ENCODE measurements around the gene BCAP31.

Gene BCAP31

DNA sequence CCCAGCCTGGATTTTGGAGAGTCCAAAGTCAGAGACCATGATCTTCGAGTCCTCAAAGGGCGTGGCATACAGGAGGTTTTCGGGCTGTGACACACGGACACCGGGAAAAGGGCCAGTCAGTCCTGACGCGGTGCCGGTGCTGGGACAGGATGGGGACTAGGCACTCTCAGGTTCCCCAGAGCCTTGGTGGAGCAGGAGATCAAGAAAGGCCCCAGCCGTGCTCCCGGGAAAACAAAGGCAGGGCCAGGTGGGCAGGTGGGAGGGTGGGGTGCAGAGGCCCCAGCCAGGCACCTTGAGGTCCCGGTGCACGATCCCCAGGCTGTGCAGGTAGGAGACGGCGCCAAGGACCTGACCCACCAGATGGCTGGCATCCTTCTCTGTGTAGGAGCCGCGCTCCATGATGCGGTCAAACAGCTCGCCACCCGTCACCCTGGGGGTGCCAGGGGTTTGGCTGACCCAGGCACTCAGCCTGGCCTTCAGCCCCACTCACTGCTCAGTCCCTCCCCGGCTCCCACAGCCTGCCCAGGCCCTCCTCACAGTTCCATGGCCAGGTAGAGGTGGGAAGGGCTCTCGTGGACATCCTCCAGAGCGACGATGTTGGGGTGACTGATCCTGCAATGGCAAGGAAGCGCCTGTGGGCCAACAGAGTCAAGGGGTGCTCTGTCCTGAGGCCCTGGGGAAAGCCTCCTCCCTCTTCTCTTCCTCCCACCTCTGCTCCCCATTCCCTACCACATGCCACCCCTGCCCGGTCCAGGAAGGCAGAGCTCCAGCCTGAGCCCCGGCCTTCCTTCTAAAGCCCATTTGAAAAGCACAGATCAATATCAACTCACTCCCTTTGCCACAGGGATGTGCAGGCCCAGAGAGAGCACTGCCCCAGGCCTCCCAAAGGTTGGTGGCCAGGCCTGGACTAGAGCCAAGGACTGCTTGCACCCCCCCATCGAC, 52.3 kb downstream of the BCAP31 start:
- no peaks in the 10 kb centered on the region for H3K27me3 ChIP-seq (ENCODE audit: control insufficient read depth, insufficient read depth, low read length, poor library complexity, severe bottlenecking)
- 92 to 94% methylated on average over 27 of the region's 27 CpGs for WGBS, 2 experiments

DNA sequence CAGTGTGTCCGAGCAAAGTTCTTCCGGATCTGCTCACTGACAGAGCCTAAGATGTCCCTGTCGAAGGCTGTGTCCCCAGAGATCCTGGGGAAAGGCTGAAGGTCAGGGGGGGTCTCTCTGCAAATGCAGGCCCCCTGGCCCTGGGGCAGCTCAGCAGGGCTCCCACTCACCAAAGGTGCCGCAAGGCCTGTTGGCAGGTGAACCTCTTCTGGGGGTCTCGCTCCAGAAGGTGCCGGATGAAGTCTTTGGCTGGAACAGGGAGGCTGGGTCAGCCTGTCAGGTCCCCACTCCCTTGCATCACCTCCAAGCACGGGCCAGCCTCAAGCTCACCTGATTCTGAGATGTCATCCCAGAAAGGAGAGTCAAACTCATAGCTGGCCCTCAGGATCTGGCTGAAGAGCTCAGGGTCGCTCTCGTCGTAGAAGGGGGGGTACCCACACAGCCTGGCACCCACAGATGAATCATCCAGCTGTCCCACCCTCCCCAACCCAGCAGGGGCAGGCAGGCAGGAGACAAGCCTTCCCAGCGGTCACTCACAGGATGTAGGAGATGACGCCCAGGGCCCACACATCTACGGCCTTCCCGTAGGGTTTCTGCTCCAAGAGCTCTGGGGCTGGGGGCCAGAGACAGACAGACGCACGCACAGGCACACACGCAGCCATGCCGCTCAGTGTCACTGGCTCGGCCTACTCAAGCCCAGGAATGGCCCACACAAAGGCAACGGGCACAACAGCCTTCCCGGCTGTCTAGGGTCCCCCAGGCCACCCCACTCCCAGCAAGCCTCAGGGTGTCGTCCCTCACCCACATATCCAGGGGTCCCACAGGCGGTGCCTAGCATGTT, 53.2 kb downstream of the BCAP31 start:
- no peaks in the 10 kb centered on the region for H3K36me3 ChIP-seq (ENCODE audit: control insufficient read depth, insufficient read depth, low read length)
- H3K27me3 ChIP-seq (ENCODE audit: control insufficient read depth, insufficient read depth, low read length, poor library complexity, severe bottlenecking) = no peaks in the 10 kb centered on the region
- no peak overlapping the region for H3K27ac ChIP-seq (ENCODE audit: insufficient read depth, low read depth, low read length, poor library complexity, severe bottlenecking)
- no peak overlapping the region for H3K4me3 ChIP-seq (ENCODE audit: insufficient read depth, low read depth, low read length)
- WGBS, 2 experiments = 93 to 96% methylated on average over 23 of the region's 23 CpGs
- peaks cover 5% of the 10 kb centered on the region for H3K4me1 ChIP-seq (ENCODE audit: control insufficient read depth, insufficient read depth, low read length)
- H3K9me3 ChIP-seq (ENCODE audit: control insufficient read depth, low read length) = no peaks in the 10 kb centered on the region

More for the DNA sequence above, 52.3 kb downstream of the BCAP31 start:
- no peaks in the 10 kb centered on the region for H3K9me3 ChIP-seq (ENCODE audit: control insufficient read depth, low read length)
- H3K4me3 ChIP-seq (ENCODE audit: insufficient read depth, low read depth, low read length) = no peak overlapping the region
- H3K4me1 ChIP-seq (ENCODE audit: control insufficient read depth, insufficient read depth, low read length) = peaks cover 5% of the 10 kb centered on the region
- H3K36me3 ChIP-seq (ENCODE audit: control insufficient read depth, insufficient read depth, low read length) = no peaks in the 10 kb centered on the region
- H3K27ac ChIP-seq (ENCODE audit: insufficient read depth, low read depth, low read length, poor library complexity, severe bottlenecking) = no peak overlapping the region

DNA sequence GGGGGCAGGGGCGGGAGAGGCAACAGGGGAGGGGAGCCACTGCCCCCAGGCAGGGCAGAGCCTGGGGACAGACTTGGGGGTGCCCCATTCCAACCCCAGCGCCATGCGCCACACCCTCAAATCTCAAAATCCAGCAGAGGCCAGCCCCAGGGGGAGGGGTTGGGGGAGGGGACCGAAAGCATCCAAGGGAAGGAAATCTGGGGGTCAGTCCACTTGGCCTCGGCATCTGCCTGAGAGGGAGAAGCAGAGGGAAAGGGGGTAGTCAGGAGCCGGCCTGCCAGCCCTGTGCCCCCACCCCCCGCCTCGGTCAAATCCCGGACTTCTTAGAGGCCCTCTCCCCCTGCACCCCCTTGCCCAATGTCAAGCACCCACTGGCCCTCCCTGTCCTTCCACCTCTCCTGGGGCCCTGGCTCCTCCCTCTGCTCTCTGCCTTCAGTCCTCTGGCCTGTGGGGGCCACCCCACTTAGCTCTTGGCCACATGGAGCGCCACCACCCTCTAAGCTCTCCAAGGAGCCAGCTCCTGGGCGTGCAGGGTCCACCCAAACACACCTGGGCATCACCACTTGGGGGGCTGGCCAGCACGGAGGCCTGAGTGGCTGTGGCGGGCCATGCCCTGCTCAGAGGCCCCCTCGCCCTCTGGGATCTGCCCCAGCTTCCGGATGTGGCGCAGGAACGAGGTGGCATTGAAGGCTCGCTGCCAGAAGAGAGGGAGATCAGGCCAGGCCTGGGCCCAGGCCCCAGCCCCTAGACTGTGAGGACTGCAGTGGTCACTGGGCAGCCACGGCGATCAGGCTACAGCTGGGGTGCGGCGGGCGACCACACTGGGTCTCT, 54.1 kb downstream of the BCAP31 start:
- H3K27ac ChIP-seq (ENCODE audit: insufficient read depth, low read depth, low read length, poor library complexity, severe bottlenecking) = no peak overlapping the region
- peaks cover 4% of the 10 kb centered on the region for H3K4me1 ChIP-seq (ENCODE audit: control insufficient read depth, insufficient read depth, low read length)
- no peaks in the 10 kb centered on the region for H3K36me3 ChIP-seq (ENCODE audit: control insufficient read depth, insufficient read depth, low read length)
- no peak overlapping the region for H3K4me3 ChIP-seq (ENCODE audit: insufficient read depth, low read depth, low read length)
- H3K27me3 ChIP-seq (ENCODE audit: control insufficient read depth, insufficient read depth, low read length, poor library complexity, severe bottlenecking) = no peaks in the 10 kb centered on the region
- 87% methylated on average over 21 to 23 of the region's 23 CpGs for WGBS, 2 experiments
- H3K9me3 ChIP-seq (ENCODE audit: control insufficient read depth, low read length) = no peaks in the 10 kb centered on the region

DNA sequence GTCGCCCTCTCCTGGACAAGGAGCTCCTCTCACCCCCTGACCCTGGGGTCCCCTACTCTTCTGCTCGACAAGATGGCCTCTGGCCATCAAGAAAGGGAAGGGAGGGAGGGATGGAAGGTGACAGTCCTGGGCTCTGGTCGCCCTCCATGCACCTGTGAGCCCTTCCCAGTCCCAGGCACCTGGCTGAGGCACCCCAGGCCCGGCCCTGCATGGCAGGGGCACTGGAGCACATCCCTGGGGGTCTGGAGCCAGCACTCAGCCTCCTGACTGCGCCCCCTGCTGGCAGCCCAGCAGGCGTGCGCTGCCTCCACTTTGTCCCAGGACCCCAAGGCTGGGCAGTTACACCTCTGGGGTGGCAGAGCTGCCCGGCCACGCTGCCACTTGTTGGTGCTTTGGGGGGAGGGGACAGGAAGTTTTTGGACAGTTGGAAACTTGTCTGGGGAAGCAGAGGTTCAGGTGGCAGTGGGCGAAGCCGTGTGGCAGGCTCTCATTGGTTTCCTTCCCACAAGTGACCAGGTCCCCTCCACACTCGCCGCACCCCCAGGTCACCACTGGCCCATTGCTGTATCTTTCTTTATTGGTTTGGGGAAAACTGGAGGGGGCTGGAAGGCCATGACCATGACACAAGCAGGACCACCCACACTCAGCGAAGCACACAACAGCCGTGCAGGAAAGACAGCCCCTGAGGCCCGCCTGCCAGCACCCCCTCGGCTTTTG, 54.9 kb downstream of the BCAP31 start:
- no peak overlapping the region for H3K27ac ChIP-seq (ENCODE audit: insufficient read depth, low read depth, low read length, poor library complexity, severe bottlenecking)
- no peaks in the 10 kb centered on the region for H3K36me3 ChIP-seq (ENCODE audit: control insufficient read depth, insufficient read depth, low read length)
- no peak overlapping the region for H3K4me3 ChIP-seq (ENCODE audit: insufficient read depth, low read depth, low read length)
- H3K4me1 ChIP-seq (ENCODE audit: control insufficient read depth, insufficient read depth, low read length) = no peaks in the 10 kb centered on the region
- no peaks in the 10 kb centered on the region for H3K27me3 ChIP-seq (ENCODE audit: control insufficient read depth, insufficient read depth, low read length, poor library complexity, severe bottlenecking)
- no peaks in the 10 kb centered on the region for H3K9me3 ChIP-seq (ENCODE audit: control insufficient read depth, low read length)
- WGBS, 2 experiments = 75 to 76% methylated on average over 17 of the region's 17 CpGs

DNA sequence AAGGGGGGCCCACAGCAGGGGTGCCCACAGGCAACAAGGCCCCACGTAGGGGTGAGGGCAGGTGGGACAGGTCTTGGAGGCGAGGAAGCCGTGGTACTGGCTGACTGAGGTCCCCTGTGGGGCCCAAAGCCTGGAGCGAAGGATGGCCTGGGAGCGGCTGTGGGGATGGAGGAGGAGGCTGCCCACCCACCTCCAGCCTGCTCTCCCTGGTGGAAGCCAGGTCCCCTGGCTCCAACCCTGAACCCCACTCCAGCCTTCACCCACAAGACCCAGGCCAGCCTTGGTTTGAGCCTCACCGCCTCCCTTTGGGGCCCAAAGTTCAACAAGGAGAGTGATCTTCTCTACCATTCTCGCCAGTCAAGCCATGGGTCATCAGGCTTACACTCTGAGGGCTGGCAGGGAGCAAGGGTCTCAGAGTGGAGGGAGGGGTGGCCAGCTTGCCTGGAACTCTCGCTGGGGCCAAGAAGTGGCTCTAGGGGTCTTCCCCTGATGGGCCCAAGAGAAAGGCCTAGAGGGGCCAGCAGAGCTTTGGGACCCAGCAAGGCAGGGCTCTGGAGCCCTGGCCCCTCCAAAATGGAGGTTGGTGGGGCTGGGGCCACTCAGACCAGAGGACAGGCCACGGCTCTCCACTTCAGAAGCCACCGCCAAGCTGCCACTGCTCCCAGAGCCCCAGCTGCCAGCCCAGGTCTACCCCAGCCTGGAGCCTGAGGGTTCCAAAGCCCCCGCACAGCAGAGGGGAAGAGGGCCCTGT, 55.6 kb downstream of the BCAP31 start:
- Histone ChIP-seq H3K27ac (ENCODE audit: insufficient read depth, low read depth, low read length, poor library complexity, severe bottlenecking) (no peak overlapping the region), H3K27me3 (ENCODE audit: control insufficient read depth, insufficient read depth, low read length, poor library complexity, severe bottlenecking) (no peaks in the 10 kb centered on the region), H3K36me3 (ENCODE audit: control insufficient read depth, insufficient read depth, low read length) (no peaks in the 10 kb centered on the region), H3K4me3 (ENCODE audit: insufficient read depth, low read depth, low read length) (no peak overlapping the region), H3K4me1 (ENCODE audit: control insufficient read depth, insufficient read depth, low read length) (no peaks in the 10 kb centered on the region), H3K9me3 (ENCODE audit: control insufficient read depth, low read length) (no peaks in the 10 kb centered on the region)
- WGBS, 2 experiments = 85 to 93% methylated on average over 11 of the region's 11 CpGs

DNA sequence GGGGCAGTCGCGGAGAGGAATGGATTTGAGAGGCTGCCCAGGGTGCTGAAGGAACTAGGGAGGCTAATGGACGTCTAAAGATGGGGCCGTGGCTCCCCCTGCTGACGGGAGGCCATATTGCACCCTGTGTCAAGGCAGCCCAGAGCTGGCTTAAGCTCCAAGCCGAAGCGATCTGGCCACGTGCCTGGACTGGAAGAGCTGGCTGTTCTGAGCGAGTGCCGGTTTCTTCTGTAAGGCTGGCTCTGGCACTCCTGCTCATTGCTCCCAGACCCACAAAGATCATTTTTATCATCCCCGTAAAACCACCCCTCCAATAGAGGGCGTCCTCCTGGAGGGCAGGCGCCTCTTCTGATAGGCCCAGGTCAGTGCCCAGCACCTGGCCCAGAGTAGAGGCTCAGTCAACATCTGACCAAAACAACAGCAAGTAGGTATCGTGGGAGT, 56.2 kb downstream of the BCAP31 start:
- H3K9me3 ChIP-seq (ENCODE audit: control insufficient read depth, low read length) = no peaks in the 10 kb centered on the region
- H3K36me3 ChIP-seq (ENCODE audit: control insufficient read depth, insufficient read depth, low read length) = no peaks in the 10 kb centered on the region
- H3K27me3 ChIP-seq (ENCODE audit: control insufficient read depth, insufficient read depth, low read length, poor library complexity, severe bottlenecking) = peaks cover under 1% of the 10 kb centered on the region
- H3K4me1 ChIP-seq (ENCODE audit: control insufficient read depth, insufficient read depth, low read length) = no peaks in the 10 kb centered on the region
- H3K27ac ChIP-seq (ENCODE audit: insufficient read depth, low read depth, low read length, poor library complexity, severe bottlenecking) = no peak overlapping the region
- WGBS, 2 experiments = 34 to 37% methylated on average over 14 of the region's 14 CpGs
- H3K4me3 ChIP-seq (ENCODE audit: insufficient read depth, low read depth, low read length) = no peak overlapping the region

DNA sequence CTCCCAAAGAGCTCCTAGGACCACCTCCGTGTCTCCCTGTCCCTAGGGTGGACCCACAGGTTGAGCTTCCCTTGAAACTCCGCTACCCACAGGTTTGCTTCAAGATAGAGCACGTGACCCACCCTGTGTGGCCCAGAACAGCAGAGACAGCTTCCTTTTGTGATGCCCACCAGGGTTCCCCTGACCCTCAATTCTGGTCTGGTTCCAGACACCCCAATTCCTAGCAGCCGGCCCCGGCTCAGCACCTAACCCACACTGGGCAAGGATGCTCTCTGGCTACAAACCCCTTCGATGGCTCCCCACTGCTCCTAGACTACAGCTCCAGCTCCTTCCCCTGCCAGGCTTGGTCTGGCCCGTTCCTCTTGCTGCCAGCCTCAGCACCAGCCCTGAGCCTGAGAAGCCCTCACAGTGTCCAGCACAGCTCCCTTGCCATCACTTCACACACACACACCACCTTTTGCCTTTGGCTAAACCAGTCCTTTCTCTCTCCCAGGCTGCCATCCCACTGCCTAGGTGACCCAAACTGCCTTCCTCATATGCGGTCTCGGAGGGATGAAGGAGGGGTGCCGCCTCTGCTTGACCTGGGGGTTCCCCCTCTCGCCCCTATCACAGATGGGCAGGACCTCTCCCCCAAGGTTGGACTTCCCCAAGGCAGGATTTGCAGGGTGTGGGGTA, 56.8 kb downstream of the BCAP31 start:
- WGBS, 2 experiments = 80 to 92% methylated on average over 11 of the region's 11 CpGs
- no peaks in the 10 kb centered on the region for H3K4me1 ChIP-seq (ENCODE audit: control insufficient read depth, insufficient read depth, low read length)
- peaks cover 6% of the 10 kb centered on the region for H3K27me3 ChIP-seq (ENCODE audit: control insufficient read depth, insufficient read depth, low read length, poor library complexity, severe bottlenecking)
- no peak overlapping the region for H3K27ac ChIP-seq (ENCODE audit: insufficient read depth, low read depth, low read length, poor library complexity, severe bottlenecking)
- H3K36me3 ChIP-seq (ENCODE audit: control insufficient read depth, insufficient read depth, low read length) = no peaks in the 10 kb centered on the region
- H3K4me3 ChIP-seq (ENCODE audit: insufficient read depth, low read depth, low read length) = no peak overlapping the region
- H3K9me3 ChIP-seq (ENCODE audit: control insufficient read depth, low read length) = no peaks in the 10 kb centered on the region

DNA sequence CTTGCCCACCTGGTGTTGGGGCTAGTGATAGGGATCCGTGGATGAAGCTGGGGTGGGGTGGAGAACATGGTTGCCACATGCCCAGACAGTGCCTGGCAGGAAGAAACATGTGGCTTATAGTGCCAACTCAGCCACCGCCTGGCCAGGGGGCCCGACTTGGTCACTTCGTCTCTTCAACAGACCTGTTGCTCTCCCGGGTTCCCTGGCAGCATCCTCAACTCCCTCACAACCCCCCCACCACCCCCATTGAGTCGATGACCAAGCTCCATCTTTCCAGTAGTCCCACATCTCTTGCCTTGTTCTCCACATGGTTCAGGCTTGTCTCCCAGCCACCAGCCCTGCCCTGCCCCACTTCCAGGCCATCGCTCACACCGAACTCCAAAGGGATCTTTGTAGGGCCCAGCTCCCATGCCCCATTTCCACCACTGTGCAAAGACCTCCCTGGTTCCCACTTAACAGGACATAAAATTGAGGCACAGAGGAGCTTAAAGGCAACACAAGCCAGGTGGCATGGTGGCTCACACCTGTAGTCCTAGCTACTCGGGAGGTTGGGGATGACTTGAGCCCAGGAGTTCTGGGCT, 58.4 kb downstream of the BCAP31 start:
- Histone ChIP-seq H3K9me3 (ENCODE audit: control insufficient read depth, low read length) (no peaks in the 10 kb centered on the region), H3K4me3 (ENCODE audit: insufficient read depth, low read depth, low read length) (no peak overlapping the region), H3K27me3 (ENCODE audit: control insufficient read depth, insufficient read depth, low read length, poor library complexity, severe bottlenecking) (peaks cover 21% of the 10 kb centered on the region), H3K36me3 (ENCODE audit: control insufficient read depth, insufficient read depth, low read length) (no peaks in the 10 kb centered on the region), H3K27ac (ENCODE audit: insufficient read depth, low read depth, low read length, poor library complexity, severe bottlenecking) (no peak overlapping the region), H3K4me1 (ENCODE audit: control insufficient read depth, insufficient read depth, low read length) (no peaks in the 10 kb centered on the region)
- 86 to 88% methylated on average over 9 of the region's 9 CpGs for WGBS, 2 experiments
